GM18499 (cell line): ENCODE results near the gene SPATA20.

ENCODE experiments used
- ATAC-seq: cut with Tn5 transposase; IDR thresholded peaks from one replicate; pipeline ENCODE4 v1.9.1; 2021; ENCODE audit warnings: moderate number of reproducible peaks; ENCODE audit not compliant: insufficient read depth, unreplicated experiment

SPATA20 gene

DNA sequence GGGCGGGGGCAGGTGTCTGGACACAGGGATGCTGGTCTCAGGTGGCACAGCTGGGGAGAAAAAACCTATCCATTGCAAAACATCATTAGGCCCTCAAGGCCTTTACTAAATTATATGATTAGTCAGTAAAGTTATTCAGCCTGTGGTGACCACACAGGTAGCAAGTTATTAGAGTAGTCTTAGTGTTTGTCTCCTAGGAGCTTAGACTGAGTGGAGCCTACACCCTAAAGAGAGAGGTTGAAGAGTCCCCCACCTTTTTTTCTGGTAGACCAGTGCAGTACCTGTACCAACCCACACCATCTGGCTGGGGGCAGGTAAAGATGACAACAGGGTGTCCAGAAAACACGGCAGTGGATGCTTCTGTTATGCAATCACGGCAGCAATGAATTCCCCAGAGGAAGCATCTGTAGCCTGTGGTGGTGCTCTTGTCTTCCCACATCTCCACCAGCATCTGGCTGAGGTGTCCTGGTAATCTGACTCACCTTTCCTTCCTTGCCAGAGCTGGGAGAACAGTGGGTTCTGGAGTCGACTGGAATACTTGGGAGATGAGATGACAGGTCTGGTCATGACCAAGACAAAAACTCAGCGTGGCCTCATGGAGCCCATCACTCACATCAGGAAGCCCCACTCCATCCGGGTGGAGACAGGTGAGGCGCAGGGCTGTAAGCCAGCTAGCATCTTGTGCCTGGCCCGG lies 27.7 kb upstream of the SPATA20 start:
- ATAC-seq = no peak

DNA sequence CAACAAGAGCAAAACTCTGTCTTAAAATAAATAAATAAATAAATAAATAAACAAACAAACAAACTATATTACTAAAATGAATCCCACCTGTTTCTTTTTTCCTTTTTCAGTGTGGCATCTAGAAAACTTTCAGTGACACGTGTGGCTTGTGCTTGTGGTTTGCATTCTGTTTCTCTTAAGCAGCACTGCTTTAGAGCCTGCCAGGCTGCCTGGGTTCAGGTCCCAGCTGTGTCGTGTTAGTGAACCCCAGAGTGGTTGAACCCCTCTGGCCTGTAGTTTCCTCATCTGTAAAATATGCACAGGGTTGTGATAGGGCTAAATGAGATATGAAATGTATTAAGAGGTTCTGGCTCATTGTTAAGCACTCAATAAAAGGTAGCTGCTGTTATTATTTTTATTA lies 26.5 kb upstream of the SPATA20 start:
- ATAC-seq = no peak

DNA sequence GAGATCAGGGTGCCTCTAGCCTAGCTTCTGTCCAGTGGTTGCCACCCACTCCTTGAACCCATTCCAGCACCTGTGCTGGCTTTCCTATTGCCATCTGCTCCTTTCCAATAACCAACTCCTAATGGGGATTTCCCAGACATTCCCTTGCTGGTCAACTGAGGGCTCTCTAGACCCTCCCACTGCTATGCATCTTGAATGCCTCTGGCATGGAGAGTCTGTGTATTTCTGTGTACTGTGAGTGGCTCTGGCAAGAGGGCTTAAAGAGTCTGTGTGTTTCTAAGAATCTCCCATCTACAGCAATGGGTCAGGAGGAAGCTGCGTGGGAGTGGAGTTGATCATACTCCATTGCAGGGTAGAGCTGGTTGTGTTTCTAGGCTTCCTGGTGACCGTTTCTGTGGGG lies 25.5 kb upstream of the SPATA20 start:
- no peak for ATAC-seq

DNA sequence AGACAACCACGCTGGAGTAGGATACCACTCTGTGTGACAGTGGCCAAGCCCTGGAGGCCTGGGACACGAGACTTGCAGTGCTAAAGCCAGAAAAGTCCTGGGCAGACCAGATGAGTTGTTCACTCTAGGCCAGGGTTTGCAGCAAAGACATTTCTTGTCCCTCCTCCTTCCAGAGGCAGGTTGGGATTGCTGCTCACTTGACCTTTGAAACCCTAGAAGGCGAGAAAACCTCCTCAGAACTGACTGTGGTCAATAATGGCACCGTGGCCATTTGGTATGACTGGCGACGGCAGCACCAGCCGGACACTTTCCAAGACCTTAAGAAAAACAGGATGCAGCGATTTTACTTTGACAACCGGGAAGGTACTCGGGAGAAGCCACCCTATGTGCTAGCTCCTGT lies 24.2 kb upstream of the SPATA20 start:
- no peak for ATAC-seq

DNA sequence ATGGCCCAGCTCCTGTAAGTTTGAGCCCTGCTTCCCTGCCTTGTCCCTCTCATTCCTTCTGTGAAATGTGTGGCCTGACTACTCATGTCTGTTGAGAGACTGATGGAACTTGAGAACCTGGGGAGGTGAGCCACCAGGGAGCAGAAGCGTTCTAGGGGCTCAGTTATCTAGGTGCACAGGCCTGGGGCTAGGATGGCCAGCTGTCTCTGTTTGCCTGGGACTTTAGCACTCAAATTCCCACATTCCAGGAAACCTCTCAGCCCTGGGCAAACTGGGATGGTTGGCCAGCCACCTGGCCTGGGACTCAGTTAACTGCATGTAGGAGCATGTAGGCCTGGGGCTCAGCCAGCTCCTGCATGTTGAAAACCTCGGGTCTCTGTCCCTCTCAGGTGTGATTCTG lies 23.8 kb upstream of the SPATA20 start:
- ATAC-seq = no peak

DNA sequence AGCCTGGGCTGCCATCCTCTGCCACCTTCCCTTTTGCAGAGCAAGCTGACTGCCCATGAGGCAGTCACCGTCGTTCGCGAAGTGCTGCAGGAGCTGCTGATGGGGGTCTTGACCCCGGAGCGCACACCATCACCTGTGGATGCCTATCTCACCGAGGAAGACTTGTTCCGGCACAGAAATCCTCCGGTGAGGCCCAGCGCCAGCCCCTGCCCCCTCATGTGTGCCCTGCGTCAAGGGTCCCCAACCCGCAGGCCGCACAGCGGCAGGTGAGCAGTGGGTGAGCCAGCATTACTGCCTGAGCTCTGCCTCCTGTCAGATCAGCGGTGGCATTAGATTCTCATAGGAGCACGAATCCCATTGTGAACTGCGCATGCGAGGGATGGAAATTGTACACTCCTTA lies 22.1 kb upstream of the SPATA20 start:
- no peak for ATAC-seq

DNA sequence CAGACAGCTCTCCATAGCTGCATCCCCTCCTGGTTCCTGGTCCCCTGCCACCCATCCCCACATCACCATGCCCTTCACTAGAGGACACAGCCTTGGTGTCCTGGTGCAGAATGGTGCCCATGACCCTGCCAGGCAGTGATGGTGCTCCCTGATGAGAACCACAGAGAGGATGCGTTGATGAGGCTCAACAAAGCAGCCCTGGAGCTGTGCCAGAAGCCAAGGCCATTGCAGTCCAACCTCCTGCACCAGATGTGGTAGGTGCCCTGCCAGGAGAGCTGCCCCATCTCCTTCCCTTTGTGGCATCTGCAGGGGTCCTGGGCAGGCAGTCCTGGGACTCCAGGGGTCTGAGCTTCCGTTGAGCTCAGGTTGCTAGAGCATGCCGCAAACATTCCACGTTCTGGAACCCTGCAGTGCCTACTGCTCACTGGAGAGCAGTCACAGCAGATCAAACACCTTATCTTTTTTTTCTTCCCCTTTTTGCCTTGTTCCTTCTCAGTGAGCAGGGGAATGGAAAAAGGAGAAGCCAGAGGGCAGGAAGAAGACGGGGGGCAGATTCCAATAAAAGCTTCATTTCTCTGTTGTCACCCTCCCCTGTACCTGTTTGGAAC lies 19.7 kb upstream of the SPATA20 start:
- ATAC-seq = no peak

DNA sequence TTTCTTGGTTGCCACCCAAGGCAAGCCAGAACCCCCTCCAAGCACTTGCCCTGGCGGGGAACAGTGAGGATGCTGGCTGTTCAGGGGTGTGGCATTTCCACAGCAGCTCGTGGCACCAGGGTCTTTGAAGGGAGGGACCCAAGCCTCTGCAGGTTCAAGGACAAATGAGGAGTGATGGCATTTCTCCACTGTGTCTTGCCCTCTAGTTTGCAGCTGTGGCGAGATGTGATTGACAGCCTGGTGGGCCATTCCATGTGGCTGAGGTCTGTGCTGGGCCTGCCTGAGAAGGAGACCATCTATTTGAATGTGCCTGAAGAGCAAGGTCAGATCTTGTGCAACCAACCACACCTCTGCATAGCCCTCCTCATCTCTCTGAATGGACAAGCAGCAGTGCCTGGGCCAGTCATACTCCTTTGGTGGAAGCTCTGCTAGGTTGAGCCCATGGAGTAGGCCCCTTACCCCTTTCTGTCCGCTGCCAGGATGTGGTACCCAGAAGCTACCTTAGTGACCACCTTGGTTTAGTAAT lies 19.0 kb upstream of the SPATA20 start:
- no peak for ATAC-seq

DNA sequence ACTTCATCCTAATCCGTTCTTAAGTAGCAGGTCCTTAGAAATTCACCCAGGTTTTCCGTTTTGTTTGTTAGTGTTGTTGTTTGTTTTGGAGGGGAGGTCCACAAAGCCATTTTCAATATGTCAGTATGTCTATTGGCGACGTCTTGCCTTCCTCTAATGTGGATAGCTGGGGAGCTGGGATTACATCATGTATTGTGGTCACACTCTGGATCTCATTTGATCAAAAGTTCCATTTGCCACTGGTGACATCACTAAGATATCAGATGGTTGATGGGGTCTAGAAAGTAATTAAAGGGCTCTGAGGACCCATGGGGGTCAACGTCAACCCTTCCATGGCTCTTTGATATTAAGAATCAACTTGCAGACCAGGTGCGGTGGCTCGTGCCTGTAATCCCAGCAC lies 17.1 kb upstream of the SPATA20 start:
- ATAC-seq = no peak

DNA sequence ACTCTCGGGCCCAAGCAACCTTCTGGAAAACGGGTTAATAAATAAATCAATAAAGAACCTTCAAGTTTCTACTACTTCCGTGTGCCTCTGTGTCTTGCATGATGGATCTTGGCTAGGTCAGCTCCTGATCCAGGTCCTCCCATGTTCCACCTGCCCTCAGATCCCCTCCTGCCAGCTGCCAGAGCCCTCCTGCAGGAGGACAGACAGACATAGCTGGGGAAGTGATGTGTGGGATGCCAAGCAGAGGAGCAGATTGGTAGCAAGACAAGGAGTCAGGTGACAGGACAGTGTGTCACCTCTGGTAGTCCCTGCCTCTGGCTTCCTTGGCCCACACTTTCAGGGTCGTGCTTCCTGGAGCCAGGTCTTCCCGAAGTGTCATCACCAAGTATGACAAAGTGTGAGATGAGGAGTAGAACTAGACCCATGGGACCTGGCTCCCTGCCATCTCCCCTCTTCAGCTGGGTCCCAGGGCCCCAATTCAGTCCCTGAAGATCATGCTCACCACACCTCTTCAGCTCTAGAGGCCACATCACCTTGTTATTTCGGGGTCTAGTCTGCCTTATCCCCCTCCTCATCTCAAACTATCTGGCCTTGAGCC lies 15.4 kb upstream of the SPATA20 start:
- ATAC-seq = no peak

DNA sequence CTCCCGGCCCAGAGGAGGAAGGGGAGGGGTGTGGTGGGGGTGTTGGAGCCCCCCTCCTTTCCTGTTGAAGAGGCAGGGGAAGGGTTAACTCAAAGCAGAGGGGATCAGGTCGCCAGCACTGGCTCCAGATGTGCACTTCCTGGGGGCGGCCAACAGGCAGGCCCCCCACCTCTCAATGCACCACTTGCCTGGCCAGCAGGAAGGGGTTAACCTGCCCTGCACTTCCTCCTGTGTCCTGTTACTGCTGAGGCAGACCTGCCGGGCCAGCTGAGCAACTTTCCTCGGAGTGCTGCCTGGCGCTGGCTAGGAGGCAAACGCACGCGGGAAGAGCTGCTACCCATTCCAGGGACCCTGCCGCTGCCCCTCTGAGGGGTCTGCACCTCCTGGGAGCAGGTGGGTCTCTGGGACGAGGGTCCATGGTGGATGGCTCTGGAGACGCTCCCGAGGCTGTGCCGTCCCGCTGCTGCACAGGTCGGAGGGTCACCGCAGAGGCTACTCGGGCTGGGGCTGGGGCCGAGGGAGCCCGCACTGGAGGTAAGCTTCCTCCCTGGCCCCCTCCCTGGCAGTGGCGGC lies 14.4 kb upstream of the SPATA20 start, which contains the start of gene EPN3:
TSS of gene EPN3 (plus strand) at position 284 of the 573 bp plus-strand sequence. CDS start 3,822 bp downstream, outside the sequence.
- no peak for ATAC-seq

DNA sequence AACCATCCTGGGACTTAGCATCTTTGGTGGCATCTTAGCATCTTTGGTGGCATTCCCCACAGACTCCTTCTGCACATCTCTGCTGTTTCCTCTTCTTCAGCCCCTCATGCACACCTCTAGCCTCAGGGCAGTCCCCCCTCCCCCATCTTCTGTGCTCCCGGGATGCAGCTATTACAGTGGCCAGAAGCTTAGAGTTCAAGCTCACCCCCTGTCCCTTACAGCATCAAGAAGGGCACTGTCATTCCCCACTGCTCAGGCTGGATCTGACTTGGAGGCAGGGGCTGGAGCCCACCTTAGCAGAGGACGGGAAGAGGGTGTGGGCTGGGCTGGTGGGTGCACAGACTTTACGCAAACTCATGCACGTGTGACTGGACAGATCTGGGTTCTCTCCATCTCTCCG lies 13.8 kb upstream of the SPATA20 start:
- ATAC-seq = no peak

DNA sequence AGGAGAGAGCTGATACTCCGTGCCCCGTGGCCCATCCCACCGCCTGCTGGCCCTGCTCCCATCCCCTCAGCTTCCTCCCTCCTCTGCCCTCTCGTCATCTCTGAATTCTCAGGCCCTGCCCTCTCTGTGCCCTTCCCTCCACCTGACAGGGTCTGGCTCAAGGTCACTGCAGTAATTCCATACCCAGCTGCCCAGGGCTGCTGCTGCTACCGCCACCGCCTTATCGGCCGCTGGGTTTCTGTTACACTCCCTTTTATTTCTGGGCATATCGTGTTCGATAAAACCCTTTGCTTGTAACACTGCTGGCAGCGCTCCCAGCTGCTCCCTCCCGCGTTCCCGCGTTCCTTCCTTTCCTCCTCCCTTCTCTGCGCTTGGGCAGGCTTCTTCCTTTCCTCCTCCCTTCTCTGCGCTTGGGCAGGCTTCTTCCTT lies 13.2 kb upstream of the SPATA20 start:
- no peak for ATAC-seq

DNA sequence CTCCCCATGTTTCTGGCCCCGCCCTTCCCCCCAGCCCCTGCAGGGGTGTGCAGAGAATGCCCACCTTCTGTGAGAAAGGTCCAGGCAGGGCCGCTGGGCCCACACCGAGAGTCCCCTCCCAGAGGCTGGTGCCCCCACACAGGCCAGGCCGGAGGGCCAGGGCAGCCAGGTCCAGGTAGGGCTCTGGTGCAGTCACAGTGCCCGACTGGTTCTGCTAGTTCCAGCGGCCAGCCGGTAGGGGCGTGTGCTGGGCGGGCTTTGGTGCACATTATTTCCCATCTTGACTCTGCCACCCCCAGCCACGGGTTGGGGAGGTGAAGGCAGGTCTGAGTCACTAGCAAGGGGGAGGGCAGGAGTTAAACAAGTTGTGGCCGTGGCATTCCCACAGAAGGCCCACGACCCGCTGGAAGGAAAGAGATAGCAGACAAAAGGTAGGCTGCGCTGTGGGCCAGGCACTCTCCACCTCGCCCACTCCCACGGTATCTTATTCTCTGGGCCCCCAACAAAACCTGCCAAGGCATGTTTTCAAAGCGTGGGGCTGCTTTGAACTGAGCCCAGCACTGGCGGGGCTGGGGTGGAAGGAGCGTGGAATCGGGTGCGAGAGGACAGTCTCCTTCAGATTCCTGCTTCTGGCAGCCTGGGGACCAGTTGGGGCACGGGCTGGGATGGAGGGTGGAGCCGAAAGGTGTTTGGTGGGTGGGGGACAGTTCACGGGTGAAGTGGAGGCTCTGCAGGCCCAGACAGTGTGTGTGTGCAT lies 12.6 kb upstream of the SPATA20 start:
- no peak for ATAC-seq

DNA sequence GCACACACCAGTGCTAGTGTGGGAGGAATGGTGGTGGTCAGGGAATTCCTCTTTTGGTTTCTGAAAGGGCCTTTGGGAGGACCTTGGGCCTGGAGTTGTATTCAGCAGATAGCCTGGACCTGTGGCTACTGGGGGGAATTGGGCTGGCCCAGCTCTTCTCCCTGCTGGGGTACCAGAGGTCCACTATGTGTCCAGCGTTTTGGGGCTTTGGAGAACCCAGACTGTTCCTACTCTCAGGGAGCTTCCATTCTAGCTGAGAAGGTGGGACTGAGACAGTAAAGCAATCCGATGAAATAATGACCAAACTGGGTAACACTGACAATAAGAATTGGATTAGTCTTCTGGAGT lies 12.0 kb upstream of the SPATA20 start:
- ATAC-seq = no peak

DNA sequence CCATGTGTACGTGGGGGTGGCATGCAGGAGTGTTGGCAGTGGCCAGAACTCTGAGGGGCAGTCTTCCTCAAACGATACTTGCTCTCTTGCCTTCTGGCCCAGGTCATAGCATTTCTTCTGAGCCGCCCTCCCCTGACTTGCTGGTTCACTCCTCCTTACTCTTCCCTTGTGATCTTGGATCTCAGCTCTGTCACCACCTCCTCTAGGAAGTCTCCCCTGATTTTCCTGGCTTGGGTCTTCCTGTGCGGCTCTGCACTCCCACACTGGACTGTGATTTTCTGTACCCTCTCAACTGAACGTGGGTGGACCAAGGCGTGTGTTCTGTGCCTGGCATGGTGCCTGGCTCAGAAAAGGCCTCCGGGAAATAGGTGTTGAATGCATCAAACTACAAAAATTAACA lies 11.6 kb upstream of the SPATA20 start:
- no peak for ATAC-seq

DNA sequence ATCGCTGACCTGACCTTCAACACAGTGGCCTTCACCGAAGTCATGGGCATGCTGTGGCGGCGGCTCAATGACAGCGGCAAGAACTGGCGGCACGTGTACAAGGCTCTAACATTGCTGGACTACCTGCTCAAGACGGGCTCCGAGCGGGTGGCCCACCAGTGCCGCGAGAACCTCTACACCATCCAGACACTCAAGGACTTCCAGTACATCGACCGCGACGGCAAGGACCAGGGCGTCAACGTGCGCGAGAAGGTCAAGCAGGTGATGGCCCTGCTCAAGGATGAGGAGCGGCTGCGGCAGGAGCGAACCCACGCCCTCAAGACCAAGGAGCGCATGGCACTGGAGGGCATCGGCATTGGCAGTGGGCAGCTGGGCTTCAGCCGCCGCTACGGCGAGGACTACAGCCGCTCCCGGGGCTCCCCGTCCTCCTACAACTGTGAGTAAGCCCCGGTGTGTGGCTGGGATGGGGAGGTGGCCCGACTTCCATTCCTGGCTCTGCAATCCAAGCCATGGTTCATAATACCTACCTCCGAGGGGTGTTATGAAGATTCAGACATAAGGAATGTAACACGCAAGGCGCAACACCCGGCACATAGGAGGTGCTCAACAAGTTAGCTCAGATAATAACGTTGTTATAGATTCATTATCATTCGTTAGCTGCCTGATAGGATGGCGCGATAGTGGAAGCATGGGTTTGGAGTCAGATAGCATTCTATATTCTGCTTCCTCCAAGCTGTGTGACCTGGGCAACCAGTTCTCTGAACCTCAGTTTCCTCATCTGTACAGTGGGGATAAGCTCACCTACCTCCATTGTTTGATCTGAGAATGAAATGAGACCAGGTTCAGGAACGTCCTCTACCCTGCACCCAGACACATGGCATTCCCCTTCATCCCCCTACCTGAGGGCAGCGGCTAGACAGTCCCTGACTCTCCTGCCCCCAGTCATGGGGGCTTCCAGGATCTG lies 10.0 kb upstream of the SPATA20 start:
- ATAC-seq = no peak

DNA sequence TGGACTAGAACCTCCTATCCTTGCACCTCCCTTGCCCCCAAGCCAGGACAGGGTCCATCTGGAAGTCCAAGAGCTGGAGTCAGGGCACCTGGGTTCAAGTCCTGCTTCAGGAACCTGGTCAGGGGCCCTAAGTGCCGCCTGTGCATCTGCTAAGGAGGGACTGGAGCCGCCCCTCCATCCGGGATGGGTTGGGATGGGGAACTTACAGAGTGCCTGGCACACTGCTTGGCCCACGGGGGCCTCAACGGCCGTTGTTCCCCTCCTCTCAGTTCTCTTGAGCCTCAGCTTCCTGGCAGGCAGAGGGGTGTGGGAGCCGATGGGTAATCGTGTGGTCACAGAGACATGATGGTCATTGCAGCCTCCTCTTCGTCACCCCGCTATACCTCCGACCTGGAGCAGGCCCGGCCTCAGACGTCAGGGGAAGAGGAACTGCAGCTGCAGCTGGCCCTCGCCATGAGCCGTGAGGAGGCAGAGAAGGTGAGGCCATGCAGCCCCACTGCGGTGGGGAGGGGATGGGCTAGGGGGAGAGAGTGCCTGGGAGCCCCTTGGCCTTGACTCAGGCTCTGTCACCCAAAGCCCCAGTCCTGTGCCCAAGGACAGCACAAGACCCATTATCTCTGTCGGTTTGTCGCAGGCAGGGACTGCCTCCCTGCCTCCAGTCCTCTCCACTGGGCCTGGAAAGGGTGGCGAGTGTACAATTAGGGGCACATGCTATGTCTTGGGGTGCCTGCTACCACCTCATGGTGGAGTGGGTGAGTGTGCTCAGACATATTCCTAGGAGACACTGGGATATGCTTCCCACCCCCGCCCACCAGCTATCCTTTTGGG lies 9.0 kb upstream of the SPATA20 start:
- ATAC-seq = no peak
